ENCODE data around the gene MAP6D1. TPM values are rescaled to one million over a fixed set of nuclear protein-coding genes. Genes with fewer than 3 reads are reported as not detected.
A peak's percentile ranks its signal among the peaks of the same experiment; 100 is the strongest.

The MAP6D1 gene
- total RNA-seq = 1.2 TPM
- long read RNA-seq, partial matches to known transcripts = 0 of 2 reads
- long read RNA-seq, other reads (novel, unspliced or antisense) = 0 of 2 reads

- intact Hi-C loops (cut with DNase I) = no loop called here
- Histone ChIP-seq H3K36me3 (peaks cover 21% of the 10 kb centered on the region), H3K9me3 (no peaks in the 10 kb centered on the region), H3K27ac (no peak within 1 kb of the TSS), H3K4me3 (peak within 1 kb of the TSS; percentile 60), H3K4me1 (peaks cover 16% of the 10 kb centered on the region), H3K27me3 (no peaks in the 10 kb centered on the region)
- TF ChIP-seq CTCF (IDR thresholded peaks at IDR 0.05) = peak; percentile 24
- ATAC-seq (peak; percentile 73), DNase-seq (peak; percentile 76)
These were observed at the start of gene MAP6D1 for GRCh38 chr3:183825456-183826161. TSS of gene MAP6D1 (minus strand) at chr3:183825577. CDS start at chr3:183825547, 30 bp downstream.

GRCh38 chr3:183873914-183874313 lies 48.5 kb upstream of the MAP6D1 start:
- Histone ChIP-seq H3K9me3 (no peaks in the 10 kb centered on the region), H3K36me3 (peaks cover 6% of the 10 kb centered on the region), H3K4me3 (no peak overlapping the region), H3K27ac (no peak overlapping the region), H3K27me3 (no peaks in the 10 kb centered on the region), H3K4me1 (peaks cover 8% of the 10 kb centered on the region)
- TF ChIP-seq CTCF (IDR thresholded peaks at IDR 0.05) = no peak
- intact Hi-C loops (cut with DNase I) = no loop called here
- no peak for DNase-seq
- no peak for ATAC-seq

- no peak overlapping the region for H3K27ac ChIP-seq
- H3K36me3 ChIP-seq = peaks cover 15% of the 10 kb centered on the region
- intact Hi-C loops (cut with DNase I) = no loop called here
- peaks cover 8% of the 10 kb centered on the region for H3K4me1 ChIP-seq
- no peak for ATAC-seq
- H3K4me3 ChIP-seq = no peak overlapping the region
- DNase-seq = no peak
- no peak for TF ChIP-seq CTCF (IDR thresholded peaks at IDR 0.05)
- H3K9me3 ChIP-seq = no peaks in the 10 kb centered on the region
- H3K27me3 ChIP-seq = no peaks in the 10 kb centered on the region
These were observed 46.2 kb upstream of the MAP6D1 start for GRCh38 chr3:183871541-183871940.

GRCh38 chr3:183870563-183870962 lies 45.2 kb upstream of the MAP6D1 start:
- Histone ChIP-seq H3K27me3 (no peaks in the 10 kb centered on the region), H3K9me3 (no peaks in the 10 kb centered on the region), H3K4me3 (no peak overlapping the region), H3K36me3 (peaks cover 25% of the 10 kb centered on the region), H3K4me1 (peaks cover 1% of the 10 kb centered on the region), H3K27ac (no peak overlapping the region)
- DNase-seq (no peak), ATAC-seq (no peak)
- TF ChIP-seq CTCF (IDR thresholded peaks at IDR 0.05) = no peak
- intact Hi-C loops (cut with DNase I) = no loop called here

- DNase-seq (no peak), ATAC-seq (peak; percentile 75)
- no peak for TF ChIP-seq CTCF (IDR thresholded peaks at IDR 0.05)
- H3K4me3 ChIP-seq = no peak overlapping the region
- H3K36me3 ChIP-seq = peaks cover 41% of the 10 kb centered on the region
- no peaks in the 10 kb centered on the region for H3K4me1 ChIP-seq
- H3K27me3 ChIP-seq = no peaks in the 10 kb centered on the region
- no peak overlapping the region for H3K27ac ChIP-seq
- H3K9me3 ChIP-seq = no peaks in the 10 kb centered on the region
- intact Hi-C loops (cut with DNase I) = no loop called here
These were observed 43.4 kb upstream of the MAP6D1 start for GRCh38 chr3:183868796-183869195.
